ENCODE measurements around the gene WEE2.

WEE2 gene

DNA sequence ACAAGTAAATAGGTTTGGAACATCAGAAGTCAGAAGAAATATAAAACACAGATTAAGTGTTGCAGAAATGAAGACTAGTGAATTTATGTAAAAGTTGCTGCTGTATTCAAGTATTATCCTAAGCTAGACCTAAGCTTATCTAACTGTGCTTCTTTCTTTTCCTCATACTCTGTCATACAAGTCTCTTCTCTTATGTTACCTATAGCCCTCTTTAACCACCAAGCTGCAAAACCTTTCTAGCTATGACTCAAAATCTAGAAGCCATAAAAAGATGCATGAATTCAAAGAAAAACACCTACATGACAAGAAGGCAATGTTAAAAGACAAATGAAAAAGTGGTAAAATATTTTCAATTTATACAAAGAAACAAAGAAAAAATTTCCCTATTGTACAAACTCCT is 29.1 kb upstream of the WEE2 start:
- TF ChIP-seq, protein P1, sequence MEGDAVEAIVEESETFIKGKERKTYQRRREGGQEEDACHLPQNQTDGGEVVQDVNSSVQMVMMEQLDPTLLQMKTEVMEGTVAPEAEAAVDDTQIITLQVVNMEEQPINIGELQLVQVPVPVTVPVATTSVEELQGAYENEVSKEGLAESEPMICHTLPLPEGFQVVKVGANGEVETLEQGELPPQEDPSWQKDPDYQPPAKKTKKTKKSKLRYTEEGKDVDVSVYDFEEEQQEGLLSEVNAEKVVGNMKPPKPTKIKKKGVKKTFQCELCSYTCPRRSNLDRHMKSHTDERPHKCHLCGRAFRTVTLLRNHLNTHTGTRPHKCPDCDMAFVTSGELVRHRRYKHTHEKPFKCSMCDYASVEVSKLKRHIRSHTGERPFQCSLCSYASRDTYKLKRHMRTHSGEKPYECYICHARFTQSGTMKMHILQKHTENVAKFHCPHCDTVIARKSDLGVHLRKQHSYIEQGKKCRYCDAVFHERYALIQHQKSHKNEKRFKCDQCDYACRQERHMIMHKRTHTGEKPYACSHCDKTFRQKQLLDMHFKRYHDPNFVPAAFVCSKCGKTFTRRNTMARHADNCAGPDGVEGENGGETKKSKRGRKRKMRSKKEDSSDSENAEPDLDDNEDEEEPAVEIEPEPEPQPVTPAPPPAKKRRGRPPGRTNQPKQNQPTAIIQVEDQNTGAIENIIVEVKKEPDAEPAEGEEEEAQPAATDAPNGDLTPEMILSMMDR (IDR thresholded peaks at IDR 0.05) = no peak

DNA sequence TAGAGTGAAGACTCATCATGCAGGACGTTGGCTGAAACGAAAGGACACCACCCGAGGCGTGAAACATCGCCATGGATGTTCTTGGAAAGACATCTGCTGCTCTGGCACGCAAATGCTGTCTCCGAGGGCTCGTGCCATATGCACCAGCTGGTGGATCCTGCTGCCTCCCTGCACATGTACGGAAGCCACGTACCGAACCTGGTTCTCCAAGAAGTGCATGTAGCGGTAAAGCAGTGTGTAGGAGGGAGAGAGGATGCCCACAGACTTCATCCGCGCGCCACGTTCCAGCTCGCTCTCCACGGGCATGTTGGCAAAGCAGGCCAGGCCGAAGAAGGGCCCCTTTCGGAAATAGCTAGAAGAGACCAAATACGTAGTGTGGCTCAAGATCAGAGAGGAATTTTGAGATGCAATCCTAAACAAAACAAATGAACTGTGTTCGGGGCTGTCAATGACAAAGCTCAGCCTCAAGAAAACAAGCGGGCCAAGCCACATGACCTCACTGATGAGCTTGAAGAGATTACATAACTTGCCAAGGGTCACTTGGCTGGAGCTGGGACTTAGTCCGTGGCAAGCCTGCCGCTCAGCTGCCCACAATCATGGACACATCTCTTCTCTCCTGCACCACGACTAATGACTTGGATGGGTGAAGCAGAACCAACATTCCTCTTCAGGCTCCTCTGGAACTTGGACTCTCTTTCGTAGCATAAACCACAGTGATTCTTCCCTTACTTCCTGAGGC is 22.7 kb upstream of the WEE2 start:
- TF ChIP-seq, protein P1 (IDR thresholded peaks at IDR 0.05) = no peak

DNA sequence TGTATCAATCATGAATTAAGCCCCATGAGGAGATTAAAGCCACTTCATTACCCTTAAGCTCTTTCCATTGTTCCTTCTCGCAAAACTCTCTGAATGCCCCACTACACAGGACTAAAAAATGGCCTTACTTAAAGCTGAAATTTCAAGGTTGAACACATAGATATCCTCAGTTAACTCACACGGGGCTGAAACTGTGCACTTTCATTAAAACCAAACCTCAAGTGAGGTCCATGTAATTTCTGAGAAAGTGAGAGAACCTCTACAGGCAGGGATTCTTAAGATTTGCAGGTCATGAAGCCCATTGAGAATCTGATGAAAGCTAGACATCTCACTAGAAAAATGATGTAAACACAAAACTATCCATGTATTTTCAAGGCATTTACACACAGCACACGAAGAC is 22.1 kb upstream of the WEE2 start:
- TF ChIP-seq, protein P1 (IDR thresholded peaks at IDR 0.05) = no peak

DNA sequence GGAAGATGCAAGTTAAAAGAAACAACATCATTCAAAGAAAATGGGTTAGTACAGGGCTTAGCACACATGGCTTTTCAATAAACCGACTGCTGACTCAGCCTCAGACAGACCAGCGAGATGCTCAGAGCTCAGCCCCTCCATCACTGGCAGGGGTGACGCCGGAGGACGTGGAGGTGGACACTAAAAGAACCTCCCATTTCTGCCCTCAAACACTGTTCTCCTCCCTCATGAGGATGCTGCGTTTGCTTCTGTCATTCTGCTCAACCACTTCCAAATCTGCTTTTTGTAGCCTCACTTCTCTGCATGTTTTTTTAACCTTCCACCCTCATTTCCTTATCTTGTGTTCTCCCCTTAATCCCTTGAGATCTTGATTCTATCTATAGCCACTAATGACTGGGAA is 21.5 kb upstream of the WEE2 start:
- TF ChIP-seq, protein P1 (IDR thresholded peaks at IDR 0.05) = no peak

DNA sequence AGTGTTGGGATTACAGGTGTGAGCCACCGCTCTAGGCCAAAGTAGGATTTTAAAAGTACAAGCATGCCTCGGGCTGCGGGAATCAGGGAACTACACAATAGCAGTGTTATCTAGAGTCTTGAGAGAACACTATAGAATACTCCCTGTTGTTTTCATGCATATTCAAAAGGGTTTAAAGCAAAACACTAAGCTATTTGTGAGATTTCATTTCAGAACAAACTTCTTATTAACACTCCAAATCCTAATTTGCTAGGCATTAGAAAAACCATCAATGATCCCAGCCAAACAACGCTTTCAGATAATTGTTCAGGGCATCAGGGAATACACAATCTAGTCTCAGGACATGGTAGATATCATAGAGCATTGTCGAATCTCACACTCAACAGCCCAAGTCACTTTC is 20.1 kb upstream of the WEE2 start:
- TF ChIP-seq, protein P1 (IDR thresholded peaks at IDR 0.05) = no peak

DNA sequence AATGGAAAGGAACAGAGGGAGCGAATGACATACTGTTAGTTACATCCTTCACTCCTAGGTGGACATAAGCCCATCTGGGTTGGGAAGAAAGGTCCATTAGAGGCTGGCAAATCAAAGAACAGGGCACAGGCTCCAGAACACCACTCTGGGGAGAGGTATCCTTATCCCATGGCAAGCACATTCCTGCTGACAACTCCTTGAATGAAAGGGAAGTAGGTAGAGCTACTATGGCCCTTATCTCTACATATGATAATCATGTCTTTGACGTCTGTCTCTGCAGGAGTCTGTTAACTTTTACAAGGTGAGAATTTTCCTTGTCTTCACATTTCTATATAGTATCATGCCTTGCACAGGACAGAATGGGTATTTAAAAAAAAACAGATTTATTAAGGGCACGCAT is 16.6 kb upstream of the WEE2 start:
- TF ChIP-seq, protein P1 (IDR thresholded peaks at IDR 0.05) = no peak

DNA sequence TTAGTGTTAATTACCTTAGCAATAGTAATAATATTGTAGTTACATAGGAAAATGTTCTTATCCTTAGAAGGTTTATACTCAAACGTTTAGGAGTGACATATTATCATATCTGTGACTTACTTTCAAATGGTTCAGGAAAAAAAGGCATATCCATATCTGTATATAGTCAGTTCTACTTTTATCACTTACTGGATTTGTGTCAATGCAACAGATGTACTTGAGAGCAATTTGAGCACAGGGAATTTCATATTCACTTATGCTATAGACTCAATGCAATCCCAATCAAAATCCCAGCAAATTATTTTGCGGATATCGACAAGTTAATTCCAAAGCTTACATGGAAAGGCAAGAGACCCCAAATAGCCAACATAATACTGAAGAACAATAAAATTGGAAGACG is 16.2 kb upstream of the WEE2 start:
- TF ChIP-seq, protein P1 (IDR thresholded peaks at IDR 0.05) = no peak

DNA sequence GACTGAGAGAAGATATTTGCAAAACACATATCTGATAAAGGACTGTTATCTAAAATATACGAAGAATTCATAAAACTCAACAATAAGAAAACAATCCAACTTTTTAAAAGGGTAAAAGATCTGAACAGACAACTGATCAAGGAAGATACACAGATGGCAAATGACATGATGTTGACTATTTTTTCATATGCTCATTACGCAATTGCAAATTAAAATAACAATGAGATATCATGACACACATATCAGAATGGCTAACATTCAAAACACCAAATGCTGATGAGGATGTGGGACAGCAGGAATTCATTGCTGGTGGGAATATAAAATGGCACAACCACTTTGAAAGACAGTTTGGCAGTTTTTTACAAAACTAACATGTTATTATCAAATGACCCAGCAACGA is 15.1 kb upstream of the WEE2 start:
- TF ChIP-seq, protein P1 (IDR thresholded peaks at IDR 0.05) = no peak
